NCI-H2196 (cell line): ENCODE results near the gene GPR176.

Experiments
- DNase-seq: peaks from one replicate; lab custom pipeline; 2025; ENCODE audit not compliant: unreplicated experiment; lab: John Stamatoyannopoulos, UW

The GPR176 gene, protein sequence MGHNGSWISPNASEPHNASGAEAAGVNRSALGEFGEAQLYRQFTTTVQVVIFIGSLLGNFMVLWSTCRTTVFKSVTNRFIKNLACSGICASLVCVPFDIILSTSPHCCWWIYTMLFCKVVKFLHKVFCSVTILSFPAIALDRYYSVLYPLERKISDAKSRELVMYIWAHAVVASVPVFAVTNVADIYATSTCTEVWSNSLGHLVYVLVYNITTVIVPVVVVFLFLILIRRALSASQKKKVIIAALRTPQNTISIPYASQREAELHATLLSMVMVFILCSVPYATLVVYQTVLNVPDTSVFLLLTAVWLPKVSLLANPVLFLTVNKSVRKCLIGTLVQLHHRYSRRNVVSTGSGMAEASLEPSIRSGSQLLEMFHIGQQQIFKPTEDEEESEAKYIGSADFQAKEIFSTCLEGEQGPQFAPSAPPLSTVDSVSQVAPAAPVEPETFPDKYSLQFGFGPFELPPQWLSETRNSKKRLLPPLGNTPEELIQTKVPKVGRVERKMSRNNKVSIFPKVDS

GRCh38 chr15:39919748-39920509 is at the start of gene GPR176:
Gene GPR176 (minus strand): TSS chr15:39920266. CDS start chr15:39920026, 240 bp downstream.
- DNase-seq: peak; percentile 16

GRCh38 chr15:39969002-39969394 is 48.9 kb upstream of the GPR176 start:
- no peak for DNase-seq

- no peak for DNase-seq
Measured at GRCh38 chr15:39968273-39969001, 48.4 kb upstream of the GPR176 start.

- DNase-seq: no peak
Measured at GRCh38 chr15:39966521-39966920, 46.5 kb upstream of the GPR176 start.

GRCh38 chr15:39963786-39964185 is 43.7 kb upstream of the GPR176 start:
- DNase-seq: no peak

DNA sequence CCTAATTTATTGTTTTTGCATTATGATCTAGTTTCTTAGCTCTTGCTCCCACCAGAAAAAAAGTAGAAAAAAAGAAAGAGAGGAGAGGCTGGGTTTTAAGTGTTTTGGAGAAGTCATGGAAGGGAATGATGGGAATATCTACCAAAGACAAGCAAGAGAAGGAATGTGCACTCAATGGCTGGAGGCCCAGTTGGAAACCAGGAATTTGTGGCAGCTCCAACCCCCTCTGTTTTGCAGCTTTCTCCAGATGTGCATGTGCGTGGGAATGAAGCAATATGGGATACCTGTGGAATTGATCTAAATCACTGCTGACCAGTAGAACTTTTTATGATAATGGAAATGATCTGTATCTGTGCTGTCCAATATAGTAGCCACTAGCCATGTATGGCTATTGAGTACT is 41.0 kb upstream of the GPR176 start:
- DNase-seq: no peak

DNA sequence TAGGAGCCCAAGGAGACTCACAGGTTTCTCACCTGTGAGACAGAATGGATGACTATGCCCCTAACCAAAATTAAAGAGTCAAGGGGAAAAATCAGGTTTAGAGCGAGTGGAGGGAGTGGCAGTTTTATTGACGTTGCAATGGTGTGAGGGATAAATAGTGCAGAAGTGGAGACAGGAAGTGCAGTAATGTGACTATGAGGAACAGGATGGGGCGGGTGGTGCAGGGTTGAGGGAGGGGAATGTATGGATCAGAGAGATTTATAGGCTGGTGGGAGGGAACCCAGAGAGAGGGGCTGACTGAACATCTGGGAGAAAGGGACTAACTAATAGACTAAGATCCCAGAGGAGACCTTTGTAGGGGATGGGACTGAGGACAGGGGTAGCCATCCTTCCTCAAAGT is 40.3 kb upstream of the GPR176 start:
- no peak for DNase-seq

DNA sequence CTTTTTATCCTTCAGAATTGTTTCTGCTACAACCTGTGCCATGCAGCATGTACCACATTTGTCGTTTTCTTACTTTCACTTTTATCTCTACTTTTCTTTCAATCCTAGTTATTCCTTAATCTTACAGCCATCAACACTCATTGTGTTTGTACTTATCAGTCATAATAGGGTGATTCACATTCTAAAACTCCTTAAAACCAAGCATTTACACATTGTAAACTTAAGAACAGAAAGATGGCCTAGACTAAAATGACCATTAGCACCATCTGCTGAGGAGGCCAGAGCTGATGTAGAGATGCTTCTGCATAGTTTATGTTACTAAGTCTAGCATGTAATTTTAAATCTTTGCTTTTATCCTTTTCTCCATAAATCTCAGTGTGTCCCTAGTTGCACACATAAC is 39.3 kb upstream of the GPR176 start:
- DNase-seq: no peak

- no peak for DNase-seq
Measured at GRCh38 chr15:39957481-39957880, 37.4 kb upstream of the GPR176 start.

GRCh38 chr15:39953521-39953920 is 33.5 kb upstream of the GPR176 start:
- no peak for DNase-seq

GRCh38 chr15:39951561-39951960 is 31.5 kb upstream of the GPR176 start:
- no peak for DNase-seq

- DNase-seq: no peak
Measured at GRCh38 chr15:39948817-39949216, 28.8 kb upstream of the GPR176 start.

DNA sequence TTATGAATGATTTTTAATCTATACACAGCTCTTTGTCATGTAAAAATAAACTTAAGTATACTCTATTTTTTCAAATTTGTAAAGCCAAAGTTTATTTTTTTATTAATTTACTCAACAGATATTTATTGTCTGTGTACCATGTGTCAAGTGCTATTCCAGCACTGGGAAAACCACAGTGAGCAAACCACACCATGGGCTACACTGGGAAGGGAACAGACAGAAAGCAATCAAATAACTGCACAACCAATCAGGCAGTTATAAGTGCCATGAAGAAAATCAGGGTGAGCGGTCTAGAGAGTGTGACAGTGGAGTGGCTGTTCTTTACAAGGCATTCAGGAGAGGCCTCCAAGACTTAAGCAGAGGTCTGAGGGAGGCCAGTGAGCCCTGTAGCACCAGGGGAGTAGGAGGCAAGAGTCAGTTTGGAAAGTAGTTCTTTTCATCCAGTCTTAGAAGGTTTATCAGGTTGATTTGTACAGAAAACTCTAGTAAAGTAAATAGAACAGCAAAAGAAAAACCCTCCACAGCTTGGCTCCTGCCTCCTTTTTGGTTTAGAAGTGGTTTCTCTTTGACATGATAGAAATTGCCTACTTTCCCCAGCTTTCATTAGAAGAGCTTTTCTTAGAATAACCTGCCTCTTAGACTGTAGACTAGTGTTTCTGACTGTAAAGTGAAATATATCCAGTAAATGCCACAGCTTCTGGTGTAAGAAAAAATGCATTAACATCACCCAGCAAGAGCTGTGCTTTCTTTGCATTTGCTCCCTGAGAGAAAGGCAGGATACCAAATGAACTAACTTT is 27.5 kb upstream of the GPR176 start:
- no peak for DNase-seq

DNA sequence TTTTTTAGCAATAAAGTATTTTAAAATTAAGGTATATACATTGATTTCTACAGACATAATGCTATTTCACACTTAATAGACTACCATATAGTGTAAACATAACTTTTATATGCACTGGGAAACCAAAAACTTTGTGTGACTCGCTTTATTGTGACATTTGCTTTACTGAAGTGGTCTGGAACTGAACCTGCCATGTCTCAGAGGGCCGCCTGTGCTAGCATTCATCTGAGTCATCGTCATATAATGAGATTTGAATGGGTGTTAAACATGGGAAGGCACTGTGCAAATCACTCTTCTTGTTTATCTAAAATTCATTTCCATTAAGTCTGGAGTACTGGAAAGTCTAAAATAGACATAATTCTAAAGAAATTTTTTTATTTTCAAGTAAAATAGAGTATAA is 26.8 kb upstream of the GPR176 start:
- DNase-seq: no peak

DNA sequence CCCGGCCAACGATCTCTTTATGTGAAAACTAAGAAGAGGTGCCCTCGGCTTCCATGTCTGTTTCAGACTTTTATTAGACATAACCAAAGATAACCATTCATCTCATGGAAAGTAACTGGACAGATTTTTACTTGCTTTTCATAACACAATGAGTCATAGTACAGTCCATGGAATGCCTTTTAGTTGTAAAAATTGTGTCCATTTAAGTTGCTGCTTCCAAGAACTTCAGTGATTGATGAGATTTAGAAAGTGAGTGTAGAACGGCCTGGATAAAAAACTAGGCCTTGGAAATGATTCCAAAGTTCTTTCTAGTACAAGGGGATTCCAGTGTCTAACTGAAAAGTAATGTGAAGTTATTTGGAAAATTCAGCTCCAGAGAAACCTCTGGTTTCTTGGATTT is 24.7 kb upstream of the GPR176 start:
- DNase-seq: no peak

- DNase-seq: no peak
Measured at GRCh38 chr15:39942753-39943150, 22.7 kb upstream of the GPR176 start.

DNA sequence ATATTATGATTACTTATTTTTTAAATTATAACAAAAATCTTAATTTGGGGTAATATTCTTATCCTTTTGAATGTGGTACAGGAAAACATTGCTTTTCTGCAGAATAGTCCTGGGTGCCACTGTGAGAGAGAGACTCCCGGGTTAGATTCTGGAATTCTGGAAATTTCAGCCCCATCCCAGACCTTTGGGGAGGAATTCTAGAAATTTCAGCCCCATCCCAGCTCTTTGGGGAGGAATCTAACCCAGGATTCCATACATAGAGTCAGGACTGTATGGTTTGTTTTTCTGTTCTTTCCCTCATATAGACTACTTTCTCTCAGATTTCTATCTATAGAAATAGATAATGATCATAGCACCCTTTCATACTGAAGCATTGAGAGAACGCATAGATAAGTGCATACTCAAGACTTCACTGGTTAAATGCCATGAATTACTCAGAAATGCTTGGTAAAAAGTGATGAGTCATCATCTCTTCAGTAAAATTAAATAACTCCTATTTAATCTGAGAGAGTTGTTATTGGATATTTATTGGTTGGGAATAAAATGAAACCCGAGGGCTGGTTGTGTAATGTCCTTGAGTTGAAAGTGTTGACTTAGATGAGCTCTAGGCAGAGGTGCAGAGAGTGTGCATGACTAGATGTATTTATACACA is 22.2 kb upstream of the GPR176 start:
- DNase-seq: no peak

- DNase-seq: no peak
Measured at GRCh38 chr15:39939487-39940452, 19.7 kb upstream of the GPR176 start.

DNA sequence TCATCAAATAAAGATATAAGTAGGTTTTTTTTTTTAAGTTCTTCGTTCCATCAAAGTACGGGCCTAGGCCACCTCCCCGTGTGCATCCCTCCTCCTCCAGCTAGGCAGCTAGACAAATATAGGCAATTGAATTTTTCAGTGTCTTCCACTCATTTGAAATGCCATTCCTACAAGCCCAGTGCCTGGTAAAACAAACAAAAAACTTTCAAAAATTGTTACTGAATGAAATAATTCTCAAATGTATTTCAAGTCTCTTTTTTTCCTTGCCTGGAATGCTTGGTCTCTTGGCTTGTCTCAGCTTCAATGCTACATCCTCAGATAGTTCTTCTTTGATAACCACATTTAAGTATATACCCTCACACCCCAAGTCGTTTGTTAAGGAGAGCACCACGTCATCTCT is 17.6 kb upstream of the GPR176 start:
- no peak for DNase-seq
